OCI-LY7 (cell line): ENCODE measurements around the gene CHST6. TPM values are rescaled to one million over a fixed set of nuclear protein-coding genes. Genes with fewer than 3 reads are reported as not detected.
"Not testable (repeated sequence)": the region's sequence is repeated elsewhere in the genome, so short reads cannot be mapped to it uniquely, and the experiment has no call there.

Experiments used
- BruUV-seq: library from RNA; stranded (reverse); fragments of 400-500 nt; replicated peaks from 2 replicates; lab custom pipeline; 2021; lab: Mats Ljungman, UMichigan
- CTCF ChIA-PET: fragments of 300-600 bp; sonication (Branson Sonifier 250); formaldehyde crosslinking; loops from one replicate; lab custom pipeline; 2022; ENCODE audit warnings: antibody characterized with exemption; ENCODE audit not compliant: unreplicated experiment; lab: Charles Lee
- POLR2A ChIA-PET: fragments of 300-600 bp; sonication (Branson Sonifier 250); formaldehyde crosslinking; loops from one replicate; lab custom pipeline; 2022; ENCODE audit warnings: antibody characterized with exemption; lab: Charles Lee
- DNase-seq: peaks from one replicate; pipeline ENCODE4 v3.0.0-alpha.2; 2015; ENCODE audit warnings: low spot score
- H2AFZ ChIP-seq: fragments of 200-600 bp; sonication (generic), shearing (Covaris generic); 2 replicates; pipeline ENCODE4 v1.6.1; 2014; ENCODE audit warnings: mild to moderate bottlenecking, antibody characterized with exemption, low read length, moderate library complexity
- H3K27ac ChIP-seq: fragments of 200-600 bp; sonication (generic); 2 replicates; pipeline ENCODE4 v1.5.1; 2014; ENCODE audit warnings: mixed run types, low read depth, mild to moderate bottlenecking, moderate library complexity, low read length, inconsistent platforms; ENCODE audit not compliant: poor library complexity, severe bottlenecking
- H3K36me3 ChIP-seq: fragments of 200-600 bp; sonication (generic); 2 replicates; pipeline ENCODE4 v1.6.1; 2014; ENCODE audit warnings: mild to moderate bottlenecking, antibody characterized with exemption, low read length, moderate library complexity, mixed read lengths; ENCODE audit not compliant: insufficient read depth
- H3K4me1 ChIP-seq: fragments of 200-600 bp; sonication (generic); 2 replicates; pipeline ENCODE4 v1.5.1; 2014; ENCODE audit warnings: mild to moderate bottlenecking, low read length; ENCODE audit not compliant: insufficient read depth, poor library complexity, severe bottlenecking
- H3K4me2 ChIP-seq: fragments of 200-600 bp; sonication (generic); 2 replicates; pipeline ENCODE4 v1.6.1; 2014; ENCODE audit warnings: mild to moderate bottlenecking, low read length
- H3K4me3 ChIP-seq: fragments of 200-600 bp; sonication (generic); 2 replicates; pipeline ENCODE4 v1.5.1; 2014; ENCODE audit warnings: mild to moderate bottlenecking, low read depth, low read length; ENCODE audit not compliant: poor library complexity, severe bottlenecking
- H3K79me2 ChIP-seq: fragments of 200-600 bp; sonication (generic); 2 replicates; pipeline ENCODE4 v1.6.1; 2016; ENCODE audit warnings: low read depth, mild to moderate bottlenecking, low read length, moderate library complexity, mixed read lengths; ENCODE audit not compliant: insufficient read depth
- H3K9me2 ChIP-seq: fragments of 200-600 bp; sonication (generic); 2 replicates; pipeline ENCODE4 v1.6.1; 2016; ENCODE audit warnings: mild to moderate bottlenecking, low read length, mixed read lengths; ENCODE audit not compliant: insufficient read depth
- H3K9me3 ChIP-seq: fragments of 200-600 bp; sonication (generic); 2 replicates; pipeline ENCODE4 v1.6.1; 2014; ENCODE audit warnings: mild to moderate bottlenecking, mixed run types, low read length, mixed read lengths
- H4K20me1 ChIP-seq: fragments of 200-600 bp; sonication (generic); 2 replicates; pipeline ENCODE4 v1.6.1; 2014; ENCODE audit warnings: mild to moderate bottlenecking, antibody characterized with exemption, low read length, moderate library complexity, mixed read lengths; ENCODE audit not compliant: insufficient read depth
- EZH2phosphoT487 ChIP-seq: fragments of 200-600 bp; sonication (generic); IDR thresholded peaks from 2 replicates; pipeline ENCODE4 v1.6.1; 2018; ENCODE audit warnings: low read depth, borderline replicate concordance, mild to moderate bottlenecking, mixed run types, antibody characterized with exemption, low read length, moderate library complexity, mixed read lengths
- intact Hi-C: fragments of 100-400 bp; cut with micrococcal nuclease; formaldehyde crosslinking; loops from one replicate; pipeline ENCODE4 v1.10.0; 2022; ENCODE audit not compliant: unreplicated experiment
- total RNA-seq, 2 experiments: library from RNA; depleted of rRNA in 1 of 2; stranded (reverse); fragments of >200 nt in 1 of 2; shearing (Covaris generic) in 1 of 2; gene quantifications; 2 replicates each; pipeline ENCODE4 v1.2.3, GENCODE V29; 2014 to 2022
- TF ChIP-seq, protein P1 (sequence below): fragments of 200-600 bp; sonication (generic); conservative IDR thresholded peaks from 2 replicates; pipeline ENCODE4 v1.5.1; 2014; ENCODE audit warnings: mild to moderate bottlenecking, antibody characterized with exemption, low read length, moderate library complexity, mixed read lengths

Gene CHST6
- total RNA-seq, 2 experiments from 2014 or later = 0.06 TPM; not detected in 1

DNA sequence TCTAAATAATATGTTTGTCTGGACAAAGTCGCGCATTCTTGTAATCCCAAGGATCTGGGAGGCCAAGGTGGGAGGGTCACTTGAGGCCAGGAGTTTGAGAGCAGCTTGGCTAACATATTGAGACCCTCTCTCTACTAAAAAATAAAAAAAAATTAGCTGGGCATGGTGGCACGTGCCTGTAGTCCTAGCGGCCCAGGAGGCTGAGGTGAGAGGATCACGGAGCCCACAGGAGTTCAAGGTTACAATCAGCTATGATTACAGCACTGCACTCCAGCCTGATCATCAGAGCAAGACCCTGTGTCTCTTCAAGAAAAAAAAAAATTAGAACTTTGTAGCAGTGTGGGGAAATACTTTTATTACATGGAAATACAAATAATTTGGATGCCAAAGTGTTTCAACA lies 6.1 kb upstream of the CHST6 start:
- no peaks in the 10 kb centered on the region for H3K9me3 ChIP-seq
- no peaks in the 10 kb centered on the region for H4K20me1 ChIP-seq
- no peaks in the 10 kb centered on the region for H3K79me2 ChIP-seq
- H3K27ac ChIP-seq = no peak overlapping the region
- H3K4me1 ChIP-seq = no peaks in the 10 kb centered on the region
- no peak for TF ChIP-seq EZH2phosphoT487
- TF ChIP-seq, protein P1, sequence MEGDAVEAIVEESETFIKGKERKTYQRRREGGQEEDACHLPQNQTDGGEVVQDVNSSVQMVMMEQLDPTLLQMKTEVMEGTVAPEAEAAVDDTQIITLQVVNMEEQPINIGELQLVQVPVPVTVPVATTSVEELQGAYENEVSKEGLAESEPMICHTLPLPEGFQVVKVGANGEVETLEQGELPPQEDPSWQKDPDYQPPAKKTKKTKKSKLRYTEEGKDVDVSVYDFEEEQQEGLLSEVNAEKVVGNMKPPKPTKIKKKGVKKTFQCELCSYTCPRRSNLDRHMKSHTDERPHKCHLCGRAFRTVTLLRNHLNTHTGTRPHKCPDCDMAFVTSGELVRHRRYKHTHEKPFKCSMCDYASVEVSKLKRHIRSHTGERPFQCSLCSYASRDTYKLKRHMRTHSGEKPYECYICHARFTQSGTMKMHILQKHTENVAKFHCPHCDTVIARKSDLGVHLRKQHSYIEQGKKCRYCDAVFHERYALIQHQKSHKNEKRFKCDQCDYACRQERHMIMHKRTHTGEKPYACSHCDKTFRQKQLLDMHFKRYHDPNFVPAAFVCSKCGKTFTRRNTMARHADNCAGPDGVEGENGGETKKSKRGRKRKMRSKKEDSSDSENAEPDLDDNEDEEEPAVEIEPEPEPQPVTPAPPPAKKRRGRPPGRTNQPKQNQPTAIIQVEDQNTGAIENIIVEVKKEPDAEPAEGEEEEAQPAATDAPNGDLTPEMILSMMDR = no peak
- intact Hi-C loops = no loop called here
- no peak overlapping the region for H3K4me3 ChIP-seq
- H2AFZ ChIP-seq = no peak overlapping the region
- no peak overlapping the region for H3K4me2 ChIP-seq
- no TSS peak for BruUV-seq
- POLR2A ChIA-PET = interaction anchor here (0.8 kb wide), 1 partner anchor 10 kb away, joined by 3 read pairs; no protein-coding TSS in a partner anchor
- DNase-seq = no peak
- no peaks in the 10 kb centered on the region for H3K9me2 ChIP-seq
- H3K36me3 ChIP-seq = no peaks in the 10 kb centered on the region
- CTCF ChIA-PET = no interaction called here

DNA sequence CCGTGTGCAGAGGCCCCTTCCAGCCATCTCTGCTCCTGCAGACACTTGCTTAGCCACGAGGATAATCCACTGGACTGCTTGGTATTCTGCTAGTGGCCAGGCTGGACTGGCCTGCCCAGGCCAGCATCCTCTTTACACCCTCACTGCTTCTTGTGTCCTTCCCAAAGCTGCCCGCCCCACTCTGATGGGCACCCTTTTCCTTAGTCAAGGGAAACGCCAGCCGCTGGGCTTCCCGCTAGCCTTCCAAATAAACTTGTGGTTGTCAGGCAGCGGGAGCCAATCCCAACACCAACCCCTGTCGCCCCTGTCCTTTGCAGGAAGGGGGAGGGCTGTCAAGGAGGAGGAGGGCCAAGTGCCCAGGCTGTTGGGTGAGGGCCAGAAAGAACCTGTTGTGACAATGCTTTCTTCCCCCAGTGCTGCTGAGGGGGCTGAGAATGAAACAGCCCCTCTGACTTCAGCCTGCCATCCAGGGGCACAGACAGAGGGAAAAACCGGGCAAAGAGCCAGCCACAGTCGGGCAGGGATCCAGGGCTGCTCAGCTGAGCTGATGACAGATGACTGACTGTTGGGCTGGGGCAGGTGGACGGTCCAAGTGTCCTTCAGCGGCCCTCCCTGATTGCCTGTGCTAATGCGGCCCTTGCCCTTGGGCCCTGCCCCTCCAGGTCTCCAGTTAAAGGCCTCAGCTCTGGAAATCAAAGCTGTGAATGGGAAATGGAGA lies 3.5 kb upstream of the CHST6 start:
- CTCF ChIA-PET, H3K4me3 ChIP-seq, BruUV-seq, H3K79me2 ChIP-seq, H4K20me1 ChIP-seq, H2AFZ ChIP-seq, H3K9me3 ChIP-seq, intact Hi-C loops, H3K4me2 ChIP-seq, H3K27ac ChIP-seq, DNase-seq, H3K9me2 ChIP-seq, H3K4me1 ChIP-seq, POLR2A ChIA-PET, H3K36me3 ChIP-seq: not testable (repeated sequence)

DNA sequence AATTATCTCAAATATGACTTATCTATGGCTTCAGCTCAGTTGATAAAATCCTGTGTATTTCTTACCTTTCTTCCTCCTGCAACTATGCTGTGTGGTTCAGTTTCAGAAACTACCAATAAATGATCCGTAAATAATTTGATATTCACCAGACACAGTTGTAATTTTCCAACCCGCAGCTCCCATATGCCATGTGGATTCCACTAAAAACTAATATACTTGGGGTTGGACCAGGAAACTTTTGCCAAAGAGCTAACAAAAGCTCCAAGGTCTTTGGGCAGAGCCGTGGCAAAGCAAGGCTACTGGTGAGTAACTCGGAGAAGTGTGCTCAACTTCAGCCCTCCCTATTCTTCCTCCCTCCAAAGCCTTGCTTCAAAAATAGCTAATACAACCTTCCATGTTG lies 2.3 kb upstream of the CHST6 start:
- TF ChIP-seq, protein P1 = no peak
- TF ChIP-seq EZH2phosphoT487 = no peak
- H4K20me1 ChIP-seq = no peaks in the 10 kb centered on the region
- no TSS peak for BruUV-seq
- no peaks in the 10 kb centered on the region for H3K9me2 ChIP-seq
- POLR2A ChIA-PET = interaction anchor here (0.5 to 1.3 kb wide), 5 partner anchors 9 to 252 kb away, joined by 3 to 7 read pairs (median 3); no protein-coding TSS in a partner anchor
- no peak overlapping the region for H3K4me2 ChIP-seq
- no peak overlapping the region for H3K27ac ChIP-seq
- no peaks in the 10 kb centered on the region for H3K79me2 ChIP-seq
- no peak overlapping the region for H3K4me3 ChIP-seq
- H3K9me3 ChIP-seq = no peaks in the 10 kb centered on the region
- H3K4me1 ChIP-seq = no peaks in the 10 kb centered on the region
- no peaks in the 10 kb centered on the region for H3K36me3 ChIP-seq
- CTCF ChIA-PET = no interaction called here
- H2AFZ ChIP-seq = no peak overlapping the region
- intact Hi-C loops = no loop called here
- DNase-seq = no peak
